ENCODE measurements around the gene NFKBIE. TPM values are rescaled to one million over a fixed set of nuclear protein-coding genes. Genes with fewer than 3 reads are reported as not detected.

Gene NFKBIE
- total and polyA plus RNA-seq, 7 donors = 4.7 to 16.2 (median 10.0) TPM

DNA sequence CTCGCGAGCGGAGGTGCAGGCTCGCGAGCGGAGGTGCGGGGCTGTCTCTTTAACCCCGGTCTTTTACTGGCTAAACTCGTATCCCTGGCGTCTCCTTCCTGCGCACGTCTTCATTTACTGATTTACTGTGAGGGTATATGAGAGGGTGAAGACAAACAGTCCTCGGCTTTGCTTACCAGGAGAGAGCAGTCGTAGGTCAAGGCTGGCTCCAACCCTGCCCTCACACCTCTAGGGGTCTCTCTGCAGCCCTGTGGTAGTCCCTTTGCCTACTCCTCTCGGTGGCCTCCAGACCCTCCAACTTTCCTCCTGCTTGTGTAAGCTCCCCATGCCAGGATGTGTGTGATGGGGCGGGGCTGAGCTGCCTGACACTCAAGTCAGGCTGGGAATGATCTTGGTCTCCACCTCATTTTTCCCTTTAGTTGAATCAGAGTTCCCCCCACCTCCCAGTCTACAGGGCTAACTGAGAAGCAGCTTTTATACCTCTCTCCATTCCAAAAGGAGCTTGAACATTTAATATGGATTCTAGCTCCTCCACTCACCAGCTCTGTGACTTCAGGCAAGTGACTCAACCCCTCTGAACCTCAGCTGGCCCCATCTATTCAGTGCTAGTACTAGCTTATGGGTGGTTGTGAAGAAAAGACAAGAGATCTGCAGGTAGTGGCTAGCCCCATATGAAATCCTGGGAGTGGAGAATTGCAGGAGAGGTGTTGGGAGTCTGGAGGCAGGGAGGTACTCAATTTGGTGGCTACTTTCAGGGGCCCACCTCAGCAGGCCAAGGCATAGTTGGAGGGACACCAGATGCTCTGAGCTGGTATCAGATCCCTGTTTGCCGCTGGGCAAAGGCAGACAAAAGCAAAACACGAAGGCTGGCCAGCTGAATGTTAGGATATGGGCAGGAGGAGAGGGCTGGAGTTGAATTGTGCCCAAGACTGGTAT lies 41.1 kb downstream of the NFKBIE start:
- Histone ChIP-seq H3K27ac (peak overlapping the region; percentile 94 to 98 (median 97)), H3K4me1 (peaks cover 0 to 94% (median 91%) of the 10 kb centered on the region in 4 donors), H3K36me3 (peaks cover 0 to 5% (median under 1%) of the 10 kb centered on the region in 4 donors), H3K27me3 (no peaks in the 10 kb centered on the region), H3K9me3 (no peaks in the 10 kb centered on the region), H3K4me3 (peak overlapping the region; percentile 63 to 78 (median 68))
- intact Hi-C loops (cut with DNase I) = loop anchor here (5.0 kb wide), 2 partner anchors 97 to 452 kb away; partner anchors contain the start of genes MRPL14, TMEM63B and VEGFA
- TF ChIP-seq POLR2AphosphoS5 (IDR thresholded peaks at IDR 0.05) = peak in 2 of 4 donors; percentile 2 to 25
- TF ChIP-seq EP300 (IDR thresholded peaks at IDR 0.05) = no peak
- 7 to 13% methylated on average over 18 of the region's 18 CpGs for WGBS, 2 donors
- peak; percentile 75 for DNase-seq

DNA sequence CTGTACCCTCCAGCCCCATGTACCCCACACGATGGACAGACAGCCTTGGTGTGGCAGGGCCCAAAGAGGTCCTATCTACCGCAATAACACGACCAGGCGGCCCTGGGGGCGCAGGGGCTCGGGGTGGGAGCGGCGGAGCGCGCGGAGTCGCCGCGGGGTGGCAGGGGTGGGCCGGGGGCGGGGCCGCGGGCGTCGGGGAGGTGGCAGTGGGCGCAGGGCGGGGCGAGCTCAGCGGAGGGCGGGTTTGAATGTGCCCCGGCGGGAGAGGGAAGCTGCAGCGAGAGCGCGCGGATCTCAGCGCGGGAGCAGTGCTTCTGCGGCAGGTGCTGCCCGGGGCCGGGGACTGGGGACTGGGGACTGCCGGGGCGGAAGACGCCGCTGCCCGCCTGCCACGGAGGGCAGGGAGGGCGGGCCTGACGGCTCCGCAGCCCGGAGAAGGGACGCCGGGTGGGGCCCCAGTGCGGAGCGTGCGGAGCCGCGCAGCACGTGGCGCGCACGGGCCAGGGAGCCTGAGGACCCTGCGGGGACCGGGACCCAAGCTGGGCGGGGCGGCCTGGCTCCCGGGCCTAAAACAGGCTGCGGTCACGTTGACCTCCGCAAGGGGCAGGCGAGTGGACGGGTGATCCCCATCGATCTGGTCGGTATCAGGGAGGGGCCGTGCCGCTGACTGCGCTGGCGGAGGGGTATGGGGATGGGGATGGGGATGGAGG lies 41.9 kb downstream of the NFKBIE start, which contains the start of gene SLC29A1:
SLC29A1 (plus strand) TSS at position 277 of the 710 bp plus-strand sequence. CDS start 3,719 bp downstream, outside the sequence.
- Histone ChIP-seq H3K4me3 (peak within 1 kb of the TSS; percentile 63 to 78 (median 68)), H3K9me3 (no peaks in the 10 kb centered on the region), H3K27me3 (no peaks in the 10 kb centered on the region), H3K4me1 (peaks cover 0 to 94% (median 89%) of the 10 kb centered on the region in 4 donors), H3K27ac (peak within 1 kb of the TSS; percentile 94 to 98 (median 97)), H3K36me3 (no peaks in the 10 kb centered on the region)
- TF ChIP-seq, protein P1, sequence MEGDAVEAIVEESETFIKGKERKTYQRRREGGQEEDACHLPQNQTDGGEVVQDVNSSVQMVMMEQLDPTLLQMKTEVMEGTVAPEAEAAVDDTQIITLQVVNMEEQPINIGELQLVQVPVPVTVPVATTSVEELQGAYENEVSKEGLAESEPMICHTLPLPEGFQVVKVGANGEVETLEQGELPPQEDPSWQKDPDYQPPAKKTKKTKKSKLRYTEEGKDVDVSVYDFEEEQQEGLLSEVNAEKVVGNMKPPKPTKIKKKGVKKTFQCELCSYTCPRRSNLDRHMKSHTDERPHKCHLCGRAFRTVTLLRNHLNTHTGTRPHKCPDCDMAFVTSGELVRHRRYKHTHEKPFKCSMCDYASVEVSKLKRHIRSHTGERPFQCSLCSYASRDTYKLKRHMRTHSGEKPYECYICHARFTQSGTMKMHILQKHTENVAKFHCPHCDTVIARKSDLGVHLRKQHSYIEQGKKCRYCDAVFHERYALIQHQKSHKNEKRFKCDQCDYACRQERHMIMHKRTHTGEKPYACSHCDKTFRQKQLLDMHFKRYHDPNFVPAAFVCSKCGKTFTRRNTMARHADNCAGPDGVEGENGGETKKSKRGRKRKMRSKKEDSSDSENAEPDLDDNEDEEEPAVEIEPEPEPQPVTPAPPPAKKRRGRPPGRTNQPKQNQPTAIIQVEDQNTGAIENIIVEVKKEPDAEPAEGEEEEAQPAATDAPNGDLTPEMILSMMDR (IDR thresholded peaks at IDR 0.05) = peak in 1 of 4 experiments; percentile 20
- TF ChIP-seq POLR2AphosphoS5 (IDR thresholded peaks at IDR 0.05) (peak; percentile 82 to 90 (median 88)), POLR2A (IDR thresholded peaks at IDR 0.05) (no peak)
- DNase-seq = peak; percentile 91
- 1% methylated on average over 73 of the region's 73 CpGs for WGBS, 2 donors
- intact Hi-C loops (cut with DNase I) = loop anchor here (5.0 kb wide), 2 partner anchors 96 to 451 kb away; partner anchors contain the start of genes MRPL14, TMEM63B and VEGFA

DNA sequence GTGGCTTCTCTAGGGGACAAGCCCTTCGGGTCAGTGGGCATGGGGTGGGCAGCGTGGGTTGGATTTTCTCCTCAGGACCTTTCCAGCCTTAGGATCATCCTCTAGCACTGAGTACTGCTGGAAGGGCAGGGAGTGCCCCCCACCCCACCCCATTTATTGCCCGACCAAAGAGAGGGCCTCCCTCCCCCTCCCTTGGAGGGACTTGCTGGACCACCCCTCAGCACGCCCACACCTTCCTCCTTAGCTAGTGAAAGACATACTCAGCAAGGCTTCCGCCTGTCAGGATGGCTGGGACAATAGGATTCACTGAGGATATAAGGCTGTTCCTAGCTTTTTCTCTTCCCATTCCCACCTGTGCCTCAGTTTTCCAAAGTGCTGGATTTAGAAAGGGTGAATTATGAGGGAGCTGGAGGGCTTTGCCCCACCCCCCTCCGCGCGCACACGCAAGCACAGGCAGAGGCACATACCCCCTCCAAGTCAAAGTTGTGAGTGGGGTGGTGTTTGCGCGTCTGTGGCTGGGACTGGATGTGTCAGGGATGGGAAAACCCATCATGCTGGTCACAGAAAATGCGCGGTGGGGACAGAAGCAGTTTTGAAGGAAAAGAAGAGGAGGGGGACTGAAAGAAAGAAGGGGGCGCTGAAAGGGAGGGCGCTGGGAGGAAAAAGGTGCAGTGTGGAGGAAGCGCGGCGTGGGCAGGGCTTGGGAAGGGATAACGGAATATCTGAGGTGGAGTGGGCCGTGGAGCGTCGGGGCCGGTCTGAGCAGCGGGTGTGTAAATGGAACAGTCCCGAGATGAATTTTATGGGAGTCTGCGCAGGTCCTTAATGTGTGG lies 42.6 kb downstream of the NFKBIE start:
- WGBS, 2 donors = 17 to 28% methylated on average over 26 of the region's 26 CpGs
- Histone ChIP-seq H3K4me3 (peak overlapping the region; percentile 63 to 78 (median 68)), H3K27ac (peak overlapping the region; percentile 94 to 98 (median 97)), H3K4me1 (peaks cover 0 to 94% (median 89%) of the 10 kb centered on the region in 4 donors), H3K27me3 (no peaks in the 10 kb centered on the region), H3K9me3 (no peaks in the 10 kb centered on the region), H3K36me3 (no peaks in the 10 kb centered on the region)
- DNase-seq = peak; percentile 73
- TF ChIP-seq, protein P1 (IDR thresholded peaks at IDR 0.05) = no peak
- TF ChIP-seq POLR2A (IDR thresholded peaks at IDR 0.05) (no peak), EP300 (IDR thresholded peaks at IDR 0.05) (no peak), POLR2AphosphoS5 (IDR thresholded peaks at IDR 0.05) (no peak)
- intact Hi-C loops (cut with DNase I) = loop anchor here (5.0 kb wide), 2 partner anchors 95 to 450 kb away; partner anchors contain the start of genes MRPL14, TMEM63B and VEGFA

DNA sequence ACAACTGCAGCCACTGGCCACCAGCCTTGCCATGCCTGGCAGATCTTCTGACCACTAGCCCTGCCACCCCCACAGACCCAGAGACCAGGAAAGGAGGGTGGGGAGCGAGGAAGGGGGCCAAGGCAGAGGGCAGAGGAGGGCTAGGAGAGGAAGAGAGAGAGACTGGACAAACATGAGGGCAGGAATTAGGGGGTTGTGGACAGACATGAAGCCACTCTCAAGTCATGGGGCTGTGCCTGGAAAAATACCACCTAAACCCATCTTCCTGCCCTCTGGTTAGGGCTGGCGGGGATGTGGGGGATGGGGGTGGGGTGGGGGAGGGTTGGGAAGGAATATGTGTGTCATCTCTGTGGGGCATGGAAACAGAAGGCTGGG lies 43.4 kb downstream of the NFKBIE start:
- intact Hi-C loops (cut with DNase I) = loop anchor here (1.0 to 5.0 kb wide), 3 partner anchors 12 to 450 kb away; partner anchors contain the start of genes MRPL14, TMEM63B and VEGFA

More for the DNA sequence above, 43.4 kb downstream of the NFKBIE start:
- H3K36me3 ChIP-seq = no peaks in the 10 kb centered on the region
- WGBS, 2 donors = 30 to 75% methylated on average over 2 of the region's 2 CpGs
- no peak for DNase-seq
- H3K9me3 ChIP-seq = no peaks in the 10 kb centered on the region
- peaks cover 0 to 94% (median 89%) of the 10 kb centered on the region in 4 donors for H3K4me1 ChIP-seq
- H3K27me3 ChIP-seq = no peaks in the 10 kb centered on the region
- TF ChIP-seq POLR2A (IDR thresholded peaks at IDR 0.05) (no peak), POLR2AphosphoS5 (IDR thresholded peaks at IDR 0.05) (no peak), EP300 (IDR thresholded peaks at IDR 0.05) (no peak)
- TF ChIP-seq, protein P1 (IDR thresholded peaks at IDR 0.05) = no peak
- H3K4me3 ChIP-seq = peak overlapping the region; percentile 63 to 78 (median 68)
- H3K27ac ChIP-seq = peak overlapping the region; percentile 94 to 98 (median 97)
